AG09309 (cell line): Measurements from ENCODE around the gene EFNA5.

ENCODE experiments used
- DNase-seq: peaks from one replicate; pipeline ENCODE4 v3.0.0-alpha.2; 2010; ENCODE audit warnings: low read depth
- H3K4me3 ChIP-seq: 2 replicates; pipeline ENCODE4 v1.5.1; 2011; ENCODE audit warnings: mild to moderate bottlenecking, low read depth, low read length, moderate library complexity; ENCODE audit not compliant: control insufficient read depth
- TF ChIP-seq, protein P1 (sequence below): IDR thresholded peaks from 2 replicates; pipeline ENCODE4 v1.5.1; 2011; ENCODE audit warnings: mild to moderate bottlenecking, low read depth, low read length, inconsistent platforms; ENCODE audit not compliant: insufficient read depth, control insufficient read depth; ENCODE audit errors: missing control alignments

The EFNA5 gene

DNA sequence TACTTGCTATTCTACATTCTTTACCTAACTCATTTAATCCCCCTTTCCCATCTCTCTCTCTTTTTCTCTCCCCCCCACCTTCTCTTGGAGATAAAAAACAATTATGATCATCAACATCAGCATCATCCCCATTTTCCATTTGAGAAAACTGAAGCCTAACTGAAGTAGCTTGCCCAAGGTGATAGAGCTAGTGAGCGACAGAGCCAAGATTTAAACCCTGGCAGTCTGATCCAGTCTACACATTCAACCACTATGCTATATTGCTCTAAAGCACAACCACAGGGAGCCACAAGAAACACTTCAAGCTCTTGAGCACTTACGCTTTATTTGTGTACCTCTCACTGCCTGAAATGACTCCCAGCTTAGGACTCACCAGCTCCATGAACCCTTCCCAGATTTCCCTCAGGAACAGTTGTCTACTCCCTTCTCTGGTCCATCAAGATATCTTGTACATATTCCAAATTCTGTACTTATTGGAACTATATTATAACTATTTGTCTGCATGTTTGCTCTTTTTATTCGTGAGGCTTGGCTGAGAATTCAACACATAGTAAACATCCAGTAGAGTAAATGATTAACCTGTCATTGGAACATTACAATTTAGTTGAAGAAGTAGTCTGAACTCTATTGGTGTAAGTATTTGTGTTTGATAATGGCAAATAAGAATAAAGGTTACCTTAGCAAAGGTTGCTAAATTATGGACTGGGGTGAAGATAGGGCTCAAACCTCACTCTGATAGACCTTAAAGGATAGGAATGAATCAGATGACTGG, 164.8 kb downstream of the EFNA5 start:
- H3K4me3 ChIP-seq = no peak overlapping the region
- TF ChIP-seq, protein P1, sequence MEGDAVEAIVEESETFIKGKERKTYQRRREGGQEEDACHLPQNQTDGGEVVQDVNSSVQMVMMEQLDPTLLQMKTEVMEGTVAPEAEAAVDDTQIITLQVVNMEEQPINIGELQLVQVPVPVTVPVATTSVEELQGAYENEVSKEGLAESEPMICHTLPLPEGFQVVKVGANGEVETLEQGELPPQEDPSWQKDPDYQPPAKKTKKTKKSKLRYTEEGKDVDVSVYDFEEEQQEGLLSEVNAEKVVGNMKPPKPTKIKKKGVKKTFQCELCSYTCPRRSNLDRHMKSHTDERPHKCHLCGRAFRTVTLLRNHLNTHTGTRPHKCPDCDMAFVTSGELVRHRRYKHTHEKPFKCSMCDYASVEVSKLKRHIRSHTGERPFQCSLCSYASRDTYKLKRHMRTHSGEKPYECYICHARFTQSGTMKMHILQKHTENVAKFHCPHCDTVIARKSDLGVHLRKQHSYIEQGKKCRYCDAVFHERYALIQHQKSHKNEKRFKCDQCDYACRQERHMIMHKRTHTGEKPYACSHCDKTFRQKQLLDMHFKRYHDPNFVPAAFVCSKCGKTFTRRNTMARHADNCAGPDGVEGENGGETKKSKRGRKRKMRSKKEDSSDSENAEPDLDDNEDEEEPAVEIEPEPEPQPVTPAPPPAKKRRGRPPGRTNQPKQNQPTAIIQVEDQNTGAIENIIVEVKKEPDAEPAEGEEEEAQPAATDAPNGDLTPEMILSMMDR = no peak
- DNase-seq = no peak

DNA sequence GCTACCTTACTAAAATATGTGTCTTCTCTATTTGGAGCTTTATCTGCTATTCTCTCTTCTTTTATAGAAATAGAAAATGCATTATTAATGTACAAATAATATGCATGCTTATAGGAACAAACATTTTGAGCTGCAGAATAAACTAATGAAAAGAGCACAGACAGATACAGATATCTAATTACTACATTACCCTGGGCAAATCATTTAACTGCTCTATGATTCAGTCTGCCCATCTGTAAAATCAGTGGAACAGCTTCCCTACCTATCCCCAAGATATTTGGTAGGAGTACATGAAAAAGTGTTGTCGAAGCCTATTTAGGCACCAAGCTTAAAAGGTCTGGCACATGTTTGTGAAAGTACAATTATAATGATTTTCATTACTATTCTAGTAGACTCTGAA, 166.3 kb downstream of the EFNA5 start:
- TF ChIP-seq, protein P1 = no peak
- no peak overlapping the region for H3K4me3 ChIP-seq
- no peak for DNase-seq

DNA sequence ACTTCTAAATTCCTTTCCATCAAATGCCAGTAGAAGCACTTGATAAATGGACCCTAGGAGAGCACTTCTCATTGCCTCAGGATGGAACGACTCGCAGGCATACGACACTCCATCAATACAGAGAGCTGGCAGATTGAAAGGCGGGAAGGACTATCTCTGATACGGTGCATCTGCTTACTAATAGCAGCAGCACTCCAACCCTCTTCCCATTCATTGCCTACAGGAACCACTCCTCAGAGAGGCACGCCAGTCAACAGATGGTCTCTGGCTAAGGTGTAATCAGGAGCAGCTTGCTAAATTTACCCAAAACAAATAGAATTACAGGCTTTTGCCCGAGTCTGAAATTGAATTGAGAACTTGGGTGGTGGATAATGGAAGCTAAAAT, 168.1 kb downstream of the EFNA5 start:
- H3K4me3 ChIP-seq = no peak overlapping the region
- DNase-seq = no peak
- TF ChIP-seq, protein P1 = no peak

DNA sequence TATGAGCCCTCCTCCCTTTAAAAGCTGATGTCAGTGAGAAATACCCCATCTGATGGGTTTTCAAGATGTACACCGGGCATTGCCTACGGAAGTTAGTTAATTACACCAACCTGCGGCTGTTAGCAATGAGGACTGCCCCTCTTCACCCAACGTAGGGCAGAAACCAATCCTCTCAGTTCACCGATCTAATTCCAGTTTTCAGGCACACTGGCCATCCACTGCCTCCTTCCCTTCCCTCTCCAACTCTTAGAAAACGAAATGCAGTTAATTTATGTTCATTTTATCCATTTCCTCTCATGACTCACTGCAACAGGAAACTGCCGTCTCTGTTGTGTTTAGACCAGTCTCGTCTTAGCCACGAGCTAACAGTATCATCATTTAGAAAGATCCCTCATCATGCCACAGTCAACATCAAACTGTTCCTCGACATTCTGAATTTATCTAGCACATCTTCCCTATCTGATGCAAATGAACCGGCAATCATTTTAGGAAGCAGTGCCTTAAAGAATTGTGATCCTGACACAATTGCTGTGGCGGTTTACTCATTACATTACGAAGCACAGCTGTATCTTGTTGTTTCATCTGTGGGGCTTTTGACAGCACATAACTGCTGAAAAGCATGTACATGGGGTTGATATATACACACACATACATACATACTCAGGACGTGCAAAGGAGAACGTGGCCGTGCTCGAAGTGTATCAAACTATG, 168.6 kb downstream of the EFNA5 start:
- DNase-seq = no peak
- no peak overlapping the region for H3K4me3 ChIP-seq
- TF ChIP-seq, protein P1 = no peak

DNA sequence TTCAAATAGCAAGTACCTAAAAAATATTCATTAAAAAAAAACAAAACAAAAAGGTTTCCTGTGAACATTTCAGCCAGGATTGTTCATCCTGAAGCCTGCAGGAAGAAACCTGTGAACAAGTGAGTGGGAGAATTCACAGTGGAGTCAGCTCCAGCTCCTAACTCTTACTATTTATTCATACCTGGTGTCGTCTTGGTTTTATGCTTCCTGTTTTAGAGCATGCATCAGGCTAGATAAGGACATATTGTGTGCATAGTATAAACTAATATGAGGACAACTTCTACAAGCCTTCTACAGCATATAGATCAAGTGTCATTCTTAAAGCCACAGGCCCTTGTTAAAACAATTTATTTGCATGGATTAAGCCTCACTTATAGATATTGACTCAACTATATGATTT, 169.9 kb downstream of the EFNA5 start:
- no peak overlapping the region for H3K4me3 ChIP-seq
- TF ChIP-seq, protein P1 = no peak
- no peak for DNase-seq

DNA sequence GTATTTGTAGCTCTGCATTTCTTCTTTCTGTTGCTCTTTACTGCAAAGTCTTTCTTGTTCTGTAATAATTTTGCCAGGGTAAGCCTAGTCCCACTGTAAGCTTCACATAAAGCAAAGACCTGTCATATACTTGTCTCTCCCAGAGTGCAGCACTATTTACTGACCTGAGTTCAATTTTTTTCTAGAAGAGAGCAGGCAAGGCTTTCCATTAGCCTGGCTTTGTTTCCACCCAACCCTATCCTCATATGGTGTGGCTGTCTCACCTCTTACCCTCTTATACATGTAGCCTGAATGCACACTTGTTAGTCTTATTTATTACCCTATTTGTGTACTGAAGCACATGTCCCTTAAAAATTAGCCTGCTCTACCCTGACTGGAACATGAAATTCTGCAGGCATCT, 170.4 kb downstream of the EFNA5 start:
- DNase-seq = no peak
- TF ChIP-seq, protein P1 = no peak
- H3K4me3 ChIP-seq = no peak overlapping the region
